HG03521 (cell line): ENCODE results near the gene TMCC3.
"Not testable (repeated sequence)": the region's sequence is repeated elsewhere in the genome, so short reads cannot be mapped to it uniquely, and the experiment has no call there.

ENCODE experiments used
- ATAC-seq: cut with Tn5 transposase; IDR thresholded peaks from one replicate; pipeline ENCODE4 v1.9.1; 2021; ENCODE audit warnings: mild to moderate bottlenecking, moderate library complexity; ENCODE audit not compliant: unreplicated experiment

TMCC3 gene

DNA sequence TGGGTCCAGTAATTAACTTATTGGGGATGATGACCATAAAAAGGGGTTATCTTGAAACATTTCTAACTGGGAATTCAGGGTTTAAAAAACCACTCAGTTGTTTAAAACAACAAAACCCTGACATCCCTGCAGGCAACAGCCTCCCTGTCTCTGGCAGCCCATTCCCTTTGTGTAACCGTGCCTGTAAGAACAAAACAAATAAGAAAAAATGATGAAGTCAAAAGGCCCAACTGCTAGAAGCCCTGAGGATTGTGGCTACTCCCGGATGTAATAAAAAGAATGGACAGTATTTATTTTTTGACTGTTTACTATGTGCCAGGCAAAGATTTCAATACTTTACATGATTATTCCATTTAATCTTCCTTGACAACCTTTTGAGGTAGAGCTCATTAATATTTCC is 75.3 kb downstream of the TMCC3 start:
- no peak for ATAC-seq

DNA sequence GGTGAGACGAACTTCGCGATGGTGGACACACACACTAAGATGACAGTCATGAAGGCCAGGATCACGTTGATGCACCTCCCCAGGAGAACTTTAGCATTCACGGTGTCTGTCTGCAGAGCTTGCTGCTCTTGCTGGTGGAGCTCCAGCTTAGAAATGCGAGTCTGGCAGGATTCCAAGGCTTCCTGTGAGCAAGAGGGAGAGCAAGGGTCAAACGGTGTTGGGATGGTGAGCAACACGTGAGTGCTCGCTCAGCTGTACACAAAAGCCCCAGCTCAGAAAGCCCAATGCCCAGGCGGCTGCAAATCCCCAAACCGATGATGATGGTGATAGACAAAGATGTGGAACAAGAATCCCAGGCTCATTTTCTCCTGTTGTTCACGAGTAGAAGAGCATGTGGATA is 78.8 kb downstream of the TMCC3 start:
- ATAC-seq, result no peak

DNA sequence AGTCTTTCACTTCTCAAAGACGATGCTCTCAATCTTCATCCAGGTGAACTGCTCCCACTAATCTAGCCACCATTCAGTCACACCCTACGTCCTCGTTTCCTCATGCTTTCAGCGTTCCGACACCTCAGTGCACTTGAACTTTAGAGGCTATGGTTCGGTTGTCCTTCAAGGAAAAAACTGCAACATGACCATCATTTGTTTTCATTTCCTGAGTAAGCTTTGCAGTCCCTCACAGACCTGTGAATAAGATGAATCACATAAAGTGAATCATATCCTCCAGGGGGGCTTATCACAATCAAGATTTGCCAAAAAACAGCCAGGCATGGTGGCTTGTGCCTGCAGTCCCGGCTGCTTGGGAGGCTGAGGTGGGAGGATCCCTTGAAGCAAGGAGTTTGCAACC is 80.2 kb downstream of the TMCC3 start:
- ATAC-seq, result no peak

DNA sequence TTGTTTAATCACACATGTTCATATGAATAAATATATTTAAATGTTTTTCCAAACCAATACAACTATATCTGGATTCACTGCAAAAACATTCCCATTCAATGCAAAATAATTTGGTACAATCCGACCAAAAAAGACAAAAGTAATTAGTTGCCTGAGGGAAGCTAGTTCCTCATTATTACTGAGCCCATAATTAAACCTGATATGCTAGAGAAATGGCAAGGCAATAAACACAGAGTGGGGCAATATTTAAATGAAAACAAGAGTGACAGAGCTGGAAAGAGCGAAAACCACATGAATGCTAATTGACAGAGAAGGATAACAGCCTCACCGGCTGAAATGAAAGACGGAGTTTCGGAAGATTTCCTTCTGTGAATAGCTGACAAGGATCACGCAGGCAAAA is 82.6 kb downstream of the TMCC3 start:
- no peak for ATAC-seq

DNA sequence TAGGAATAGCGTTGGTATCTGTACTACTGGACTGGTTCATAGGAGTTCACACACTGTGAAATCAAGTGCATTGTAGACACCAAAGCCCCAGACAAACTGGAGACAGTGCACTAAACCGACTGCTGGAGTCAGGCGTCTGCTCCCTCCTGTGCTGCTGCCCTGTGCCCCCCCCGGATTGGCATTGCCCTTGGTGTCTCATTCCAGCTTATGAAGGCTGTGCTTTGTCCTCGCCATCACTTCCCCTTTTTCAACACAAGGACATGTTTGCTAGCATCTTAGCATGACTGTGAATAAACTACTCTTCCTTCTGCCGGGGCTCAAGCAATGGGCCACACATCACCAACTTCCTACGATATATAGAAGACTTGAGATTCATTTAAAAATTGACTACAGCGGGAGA is 84.0 kb downstream of the TMCC3 start:
- ATAC-seq, result no peak

DNA sequence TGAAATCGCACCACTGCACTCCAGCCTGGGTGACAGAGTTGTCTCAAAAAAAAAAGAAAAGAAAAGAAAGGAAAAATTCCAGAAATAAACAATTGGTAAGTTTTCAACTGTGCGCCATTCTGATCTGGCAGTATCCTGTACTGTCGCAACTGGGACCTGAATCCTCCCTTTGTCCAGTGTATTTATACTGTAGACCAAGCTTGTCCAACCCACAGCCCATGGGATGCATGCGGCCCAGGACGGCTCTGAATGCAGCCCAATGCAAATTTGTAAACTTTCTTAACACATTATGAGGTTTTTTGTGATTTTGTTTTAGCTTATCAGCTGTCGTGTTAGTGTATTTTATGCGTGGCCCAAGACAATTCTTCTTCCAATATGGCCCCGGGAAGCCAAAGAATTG is 84.7 kb downstream of the TMCC3 start:
- no peak for ATAC-seq

DNA sequence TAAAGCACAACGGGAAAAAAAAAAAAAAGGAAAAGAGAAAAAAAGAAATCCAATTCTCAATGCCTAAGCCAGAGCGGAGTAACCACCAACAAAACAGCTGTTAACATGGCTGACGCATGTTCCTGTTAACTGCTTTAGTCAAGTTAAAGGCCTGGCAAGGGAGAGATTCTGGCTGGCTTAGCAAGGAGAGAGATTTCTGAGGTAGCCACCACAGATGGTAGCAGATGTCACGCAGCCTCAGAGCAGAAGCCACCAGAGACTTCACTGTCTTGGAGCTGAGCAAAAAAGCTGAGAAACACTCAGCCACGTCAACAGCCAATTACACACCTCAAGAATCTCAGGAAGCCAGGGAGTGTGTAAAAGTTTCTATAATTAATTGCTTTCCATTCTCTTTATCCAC is 87.1 kb downstream of the TMCC3 start:
- no peak for ATAC-seq

DNA sequence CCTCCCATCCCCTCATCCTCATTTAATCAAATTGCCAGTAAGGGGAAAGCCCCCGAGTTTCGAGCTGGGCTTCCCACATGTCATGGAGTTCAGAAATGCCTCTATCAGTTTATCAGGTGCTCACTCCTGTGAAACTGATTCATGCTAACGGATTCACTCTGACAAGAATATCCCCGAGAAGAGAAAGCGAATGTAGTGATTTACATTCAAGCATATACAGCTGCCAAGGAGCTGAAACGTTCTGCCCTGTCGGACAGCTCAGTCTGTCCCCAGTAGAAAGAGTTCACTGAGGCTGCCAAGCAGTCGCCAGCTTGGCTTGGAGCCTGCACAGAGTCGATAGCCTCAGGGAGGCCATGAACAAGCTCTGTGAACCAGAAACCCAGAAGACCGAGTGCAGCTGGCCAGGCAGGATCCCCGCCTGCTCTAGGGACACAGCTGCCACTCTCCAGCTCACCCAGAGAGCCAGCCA is 88.4 kb downstream of the TMCC3 start:
- peak; percentile 82 for ATAC-seq

DNA sequence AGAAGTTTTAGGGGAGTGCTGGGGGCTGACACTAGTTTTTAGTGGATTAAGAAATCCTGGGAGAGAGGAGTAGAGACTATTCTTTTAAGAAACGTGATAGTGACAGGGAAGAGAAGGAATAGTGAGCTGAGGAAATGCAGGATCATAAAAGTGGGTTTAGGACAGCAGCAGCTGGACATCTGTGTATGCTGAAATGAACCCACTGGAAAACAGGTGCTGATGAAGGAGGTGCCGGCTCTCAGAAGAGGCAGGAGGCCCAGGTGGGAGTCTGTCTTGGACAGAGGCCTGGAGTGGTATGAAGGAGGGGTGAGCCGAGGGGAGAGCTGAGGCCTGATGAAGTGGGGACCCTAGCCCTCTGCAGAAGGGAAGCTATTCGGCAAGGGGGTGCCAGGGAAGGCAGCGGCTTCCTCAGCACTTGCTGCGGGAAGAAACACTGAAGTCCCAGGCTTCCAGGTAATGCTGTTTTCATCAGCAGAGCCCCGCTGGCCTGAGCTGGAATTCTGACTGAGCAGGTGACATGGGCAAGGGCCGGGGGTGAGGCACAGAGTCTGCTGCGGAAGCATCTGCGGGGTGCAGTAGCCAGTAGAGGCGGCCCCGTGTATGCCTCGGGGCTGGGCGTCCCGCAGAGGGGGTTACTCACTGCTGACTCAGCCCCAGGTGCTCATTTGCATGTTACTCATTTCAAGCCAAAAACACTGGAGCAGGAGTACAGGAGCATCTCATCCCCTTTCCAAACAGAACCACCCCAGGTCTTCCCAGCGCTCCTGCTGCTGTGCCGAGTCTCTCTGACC is 89.7 kb downstream of the TMCC3 start:
- peak; percentile 65 for ATAC-seq

DNA sequence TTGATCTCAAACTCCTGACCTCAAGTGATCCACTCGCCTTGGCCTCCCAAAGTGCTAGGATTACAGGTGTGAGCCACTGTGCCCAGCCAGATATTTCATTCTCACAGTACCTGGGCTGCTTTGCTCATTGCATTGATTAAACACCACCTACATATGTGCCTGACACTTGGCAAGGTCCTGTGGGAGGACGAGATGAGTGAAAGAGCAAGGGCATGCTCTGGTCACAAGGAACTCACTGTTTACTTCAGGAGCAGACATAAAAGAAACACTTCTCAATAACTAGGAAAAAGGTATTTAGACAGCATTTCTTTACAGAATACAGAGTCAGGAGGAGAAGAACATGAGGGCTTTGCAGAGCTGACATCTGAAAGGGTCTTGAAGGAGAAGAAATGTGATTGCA is 91.7 kb downstream of the TMCC3 start:
- ATAC-seq, result no peak

DNA sequence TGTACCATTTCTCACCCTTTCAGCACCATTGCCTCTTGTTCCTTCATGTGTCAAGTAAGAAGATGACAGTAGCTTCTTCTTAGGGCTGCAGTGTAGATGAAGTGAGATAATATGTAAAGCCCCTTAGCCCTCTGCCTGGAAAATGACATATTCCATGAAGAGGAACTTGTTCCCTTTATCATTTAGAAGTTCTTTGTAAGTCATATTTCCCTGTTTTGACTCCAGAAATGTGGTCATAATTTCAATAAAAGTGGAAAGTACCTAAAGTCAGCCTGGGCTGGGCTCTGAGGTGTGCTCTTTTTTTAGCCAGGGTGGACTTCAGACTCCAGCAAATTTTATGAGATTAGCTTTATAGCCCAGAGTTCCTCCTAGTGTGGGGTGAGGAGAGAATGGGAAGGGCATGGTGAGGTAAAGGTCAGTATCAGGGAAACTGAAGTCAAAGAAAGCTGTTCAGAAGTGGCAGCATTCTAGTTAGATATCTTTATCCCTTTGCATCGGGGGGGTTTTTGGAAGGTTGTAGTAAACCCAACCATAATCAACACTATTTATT is 92.5 kb downstream of the TMCC3 start:
- no peak for ATAC-seq

DNA sequence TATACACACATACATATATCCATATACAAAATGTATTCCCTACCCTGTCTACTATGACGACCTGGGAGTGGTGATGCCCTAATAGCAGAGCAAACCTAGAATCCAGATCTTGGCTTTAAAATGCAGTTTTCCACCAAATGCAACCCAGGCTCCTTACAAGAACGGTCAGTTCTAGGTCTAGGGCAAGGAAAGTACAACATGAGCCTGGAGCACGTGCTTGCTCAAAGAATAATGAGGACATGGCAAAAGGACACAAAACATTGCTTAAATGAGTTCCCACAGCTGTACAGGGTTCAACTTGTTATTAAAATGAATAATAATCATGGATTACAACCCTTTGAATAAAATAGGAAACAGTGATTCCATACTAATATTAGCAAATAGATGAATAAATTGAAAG is 94.7 kb downstream of the TMCC3 start:
- no peak for ATAC-seq

DNA sequence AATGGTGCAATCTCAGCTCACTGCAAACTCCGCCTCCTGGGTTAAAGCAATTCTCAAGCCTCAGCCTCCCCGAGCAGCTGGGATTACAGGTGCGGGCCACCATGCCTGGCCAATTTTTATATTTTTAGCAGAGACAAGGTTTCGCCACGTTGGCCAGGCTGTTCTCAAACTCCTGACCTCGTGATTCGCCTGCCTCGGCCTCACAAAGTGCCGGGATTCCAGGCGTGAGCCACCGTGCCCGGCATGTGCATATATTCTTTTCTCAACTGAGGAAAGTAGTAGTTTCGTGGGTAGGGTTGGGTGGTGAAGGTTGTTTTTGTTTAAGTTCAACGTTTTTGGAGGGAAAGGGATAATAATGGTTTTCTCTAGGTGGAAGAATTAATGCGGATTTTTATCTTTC is 96.5 kb downstream of the TMCC3 start:
- ATAC-seq, result no peak

DNA sequence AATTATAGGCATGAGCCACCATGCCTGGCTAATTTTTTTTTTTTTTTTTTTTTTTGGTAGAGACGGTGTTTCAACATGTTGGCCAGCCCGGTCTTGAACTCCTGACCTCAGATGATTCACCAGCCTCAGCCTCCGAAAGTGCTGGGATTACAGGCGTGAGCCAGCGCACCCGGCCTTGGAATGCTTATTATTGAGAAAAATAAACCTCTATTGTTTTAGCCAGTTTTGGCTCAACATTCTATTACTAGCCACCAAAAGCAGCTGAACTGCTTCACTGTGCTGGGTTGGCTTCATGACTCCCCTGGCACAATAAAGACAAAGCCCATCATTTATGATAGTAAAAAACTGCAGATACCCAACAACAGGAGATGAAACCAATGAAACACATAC is 97.2 kb downstream of the TMCC3 start:
- no peak for ATAC-seq

DNA sequence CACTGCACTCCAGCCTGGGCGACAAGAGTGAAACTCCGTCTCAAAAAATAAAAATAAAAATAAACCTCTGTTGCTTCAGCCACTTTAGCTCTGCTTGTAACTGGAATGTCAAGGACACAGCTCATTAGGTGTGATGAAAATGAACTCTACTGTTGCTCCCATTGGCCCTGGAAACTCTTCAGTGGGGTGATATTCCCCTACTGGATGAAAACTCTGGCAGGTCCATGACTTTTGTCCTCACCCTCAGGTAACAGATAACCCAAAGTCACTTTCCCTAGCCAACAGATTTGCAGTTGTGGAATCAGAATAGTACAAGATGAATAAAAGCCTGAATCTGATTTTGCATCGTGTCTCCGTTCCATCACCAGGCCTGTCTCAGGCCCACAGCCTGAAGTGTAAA is 98.5 kb downstream of the TMCC3 start:
- no peak for ATAC-seq

DNA sequence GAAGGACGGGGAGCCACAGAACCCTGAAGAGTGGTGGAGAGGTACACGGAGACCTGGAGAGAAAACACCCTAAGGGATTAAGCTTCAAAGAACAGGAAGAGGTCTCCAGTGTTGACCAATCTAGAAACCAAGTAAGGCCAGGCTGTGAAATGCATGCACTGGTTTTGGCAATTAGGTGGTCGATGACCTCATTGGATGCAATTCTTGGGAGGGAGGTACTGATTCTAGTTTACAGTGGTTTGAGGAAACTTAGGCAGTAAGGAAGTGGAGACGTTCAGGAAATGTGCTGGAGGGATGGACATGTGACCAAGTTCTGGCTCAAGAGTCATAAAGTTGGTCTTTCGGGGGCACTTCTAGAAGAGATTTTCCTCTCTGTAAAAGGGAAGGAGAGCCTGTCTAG is 99.4 kb downstream of the TMCC3 start:
- no peak for ATAC-seq

DNA sequence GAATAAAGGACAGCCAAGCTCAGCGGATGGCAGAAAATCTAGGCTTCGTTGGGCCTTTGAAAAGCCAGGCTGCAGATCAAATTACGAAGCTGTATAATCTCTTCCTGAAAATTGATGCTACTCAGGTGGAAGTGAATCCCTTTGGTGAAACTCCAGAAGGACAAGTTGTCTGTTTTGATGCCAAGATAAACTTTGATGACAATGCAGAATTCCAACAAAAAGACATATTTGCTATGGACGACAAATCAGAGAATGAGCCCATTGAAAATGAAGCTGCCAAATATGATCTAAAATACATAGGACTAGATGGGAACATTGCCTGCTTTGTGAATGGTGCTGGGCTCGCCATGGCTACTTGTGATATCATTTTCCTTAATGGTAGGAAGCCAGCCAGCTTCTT is 101.5 kb downstream of the TMCC3 start:
- not testable (repeated sequence) for ATAC-seq

DNA sequence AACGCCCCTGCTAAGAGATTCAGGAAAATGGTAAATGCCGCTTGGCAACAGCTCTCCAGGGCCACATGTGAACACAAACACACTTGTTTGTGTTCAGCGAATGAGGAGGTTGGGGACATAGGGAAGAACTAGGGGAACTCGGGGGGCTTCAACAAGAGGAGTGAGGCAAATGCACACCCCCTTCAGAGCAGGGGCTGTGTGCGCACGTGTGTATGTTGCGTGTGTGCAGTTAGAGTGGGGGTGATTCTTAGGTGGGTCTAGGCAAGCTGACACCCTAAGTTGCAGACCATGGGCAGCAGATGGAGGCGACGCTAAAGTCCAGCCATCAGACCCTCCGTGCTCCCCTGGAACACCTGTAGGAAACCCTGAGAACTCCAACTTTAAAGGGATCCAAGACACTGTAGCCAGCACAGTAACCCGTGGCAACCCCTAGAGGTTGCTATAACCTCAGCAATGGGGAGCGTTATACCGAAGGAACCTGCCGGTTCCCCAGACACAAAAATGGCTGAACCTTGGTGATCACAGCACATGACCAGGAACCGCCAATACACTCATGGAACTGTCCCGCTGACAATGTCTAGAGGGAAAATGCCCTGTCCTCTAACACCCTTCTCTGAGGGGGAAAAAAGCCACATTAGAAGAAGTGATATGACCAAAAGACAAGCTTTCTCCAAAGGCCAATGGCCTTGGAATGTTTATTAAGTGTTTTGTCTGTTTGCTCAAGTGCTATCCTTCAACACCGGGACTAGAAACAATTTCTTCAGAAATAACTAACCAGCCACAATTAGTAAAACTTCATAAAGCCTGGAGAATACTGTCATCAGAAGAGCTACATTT is 104.2 kb downstream of the TMCC3 start:
- peak; percentile 72 for ATAC-seq

DNA sequence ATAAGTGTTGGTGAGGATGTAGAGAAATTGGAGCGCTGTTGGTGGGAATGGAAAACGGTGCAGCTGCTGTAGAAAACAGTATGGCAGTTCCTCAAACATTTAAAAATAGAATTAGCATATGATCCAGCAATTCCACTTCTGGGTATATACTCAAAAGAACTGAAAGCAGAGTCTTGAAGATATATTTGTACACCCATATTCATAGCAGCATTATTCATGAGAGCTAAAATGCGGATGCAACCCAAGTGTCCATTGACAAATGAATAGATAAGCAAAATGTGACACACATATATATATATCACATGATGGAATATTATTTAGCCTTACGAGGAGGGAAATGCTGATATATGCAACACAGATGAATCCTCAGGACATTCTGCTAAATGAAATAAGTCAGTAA is 106.0 kb downstream of the TMCC3 start:
- no peak for ATAC-seq

DNA sequence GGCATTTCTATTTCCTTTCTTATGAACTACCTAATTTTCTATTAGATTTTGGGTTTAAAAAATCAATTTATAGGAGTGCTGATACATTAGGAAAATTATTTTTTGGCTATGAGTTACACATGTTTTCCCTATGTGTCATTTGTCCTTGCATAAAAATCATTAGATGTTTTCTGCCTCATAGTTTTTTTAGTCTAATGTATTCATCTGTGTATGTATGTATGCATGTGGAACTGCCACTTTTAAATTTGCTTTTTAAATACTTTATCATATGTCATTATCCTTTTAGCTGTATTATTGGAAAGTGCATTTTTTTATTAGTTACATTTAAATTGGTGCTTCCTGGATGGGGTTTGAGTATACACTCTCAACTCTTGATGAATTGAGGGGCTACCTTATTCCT is 112.0 kb downstream of the TMCC3 start:
- ATAC-seq, result no peak

DNA sequence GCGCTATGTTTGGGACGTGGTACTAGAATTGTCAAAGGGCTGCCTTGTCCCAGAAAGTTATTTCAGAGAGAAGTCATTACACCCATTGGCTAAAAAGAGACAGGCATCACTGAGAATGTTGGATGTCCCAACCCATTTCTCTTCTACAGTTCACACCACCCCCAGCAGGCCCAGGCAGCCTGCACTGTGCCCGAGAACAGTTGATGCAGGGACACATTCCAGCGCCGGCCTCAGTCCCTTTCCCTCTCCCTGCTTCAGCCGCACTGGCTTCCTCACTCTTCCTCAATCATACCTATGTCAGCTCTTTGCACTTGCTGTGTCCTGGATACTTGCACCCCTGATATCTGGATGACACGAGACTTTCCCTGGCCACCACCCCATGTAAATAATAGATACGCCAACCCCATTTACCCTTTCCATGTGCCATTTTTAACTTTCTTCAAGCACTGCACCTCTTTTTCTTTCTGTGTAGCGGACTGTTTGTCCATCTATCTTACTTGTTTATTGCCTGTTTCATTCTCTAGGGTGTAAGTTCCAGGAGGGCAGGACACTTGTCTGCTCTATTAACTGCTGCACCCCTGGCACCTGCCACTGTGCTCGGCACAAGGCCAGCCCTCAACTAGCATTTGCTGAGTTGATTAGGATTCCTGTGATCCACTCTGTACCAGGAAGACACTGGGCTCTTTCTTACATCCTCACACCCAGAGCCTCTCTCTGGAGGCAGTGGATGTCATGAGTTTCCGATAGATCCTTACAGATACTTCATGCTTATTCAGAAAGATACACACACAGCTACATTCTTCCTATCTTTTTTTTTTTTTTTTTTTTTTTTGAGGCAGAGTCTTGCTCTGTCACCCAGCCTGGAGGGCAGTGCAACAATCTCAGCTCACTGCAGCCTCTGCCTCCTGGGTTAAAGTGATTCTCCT is 114.1 kb downstream of the TMCC3 start:
- ATAC-seq, result no peak
